Measurements from ENCODE around the gene GSTT2B.
"Not testable (repeated sequence)": the region's sequence is repeated elsewhere in the genome, so short reads cannot be mapped to it uniquely, and the experiment has no call there.

The GSTT2B gene

DNA sequence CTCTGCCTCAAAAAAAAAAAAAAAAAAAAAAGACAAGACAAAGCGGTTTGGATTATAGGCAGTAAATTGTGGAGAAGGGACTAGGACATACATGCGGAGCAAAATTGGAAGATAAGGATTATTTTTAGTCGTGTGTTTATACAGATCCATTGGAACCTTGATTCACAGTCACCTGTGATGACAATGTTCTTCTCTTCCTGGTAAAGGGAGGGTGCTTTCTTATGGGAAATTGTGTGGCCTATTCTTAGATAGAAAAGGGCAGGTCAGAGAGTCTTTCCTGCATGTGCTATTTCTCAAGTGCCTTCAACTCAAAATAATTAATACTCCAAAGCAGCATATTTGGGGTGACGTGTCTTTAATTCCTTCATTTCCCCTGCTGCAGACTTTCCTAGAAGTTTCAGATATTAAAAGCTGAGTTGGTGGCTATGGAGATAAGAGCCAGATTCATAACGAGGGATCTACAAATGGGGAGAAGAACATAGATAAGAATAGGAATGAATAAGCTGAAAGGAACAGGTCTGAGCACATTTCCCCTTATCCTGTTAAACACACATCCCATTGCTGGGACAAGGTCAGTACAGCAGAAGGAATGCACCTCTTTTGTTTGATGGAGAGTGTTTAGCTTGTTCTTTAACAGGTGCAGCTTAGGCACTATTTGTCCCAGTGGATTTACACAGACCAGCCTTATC, 22.5 kb downstream of the GSTT2B start:
- H3K27ac ChIP-seq: no peak overlapping the region
- TF ChIP-seq, protein P1, sequence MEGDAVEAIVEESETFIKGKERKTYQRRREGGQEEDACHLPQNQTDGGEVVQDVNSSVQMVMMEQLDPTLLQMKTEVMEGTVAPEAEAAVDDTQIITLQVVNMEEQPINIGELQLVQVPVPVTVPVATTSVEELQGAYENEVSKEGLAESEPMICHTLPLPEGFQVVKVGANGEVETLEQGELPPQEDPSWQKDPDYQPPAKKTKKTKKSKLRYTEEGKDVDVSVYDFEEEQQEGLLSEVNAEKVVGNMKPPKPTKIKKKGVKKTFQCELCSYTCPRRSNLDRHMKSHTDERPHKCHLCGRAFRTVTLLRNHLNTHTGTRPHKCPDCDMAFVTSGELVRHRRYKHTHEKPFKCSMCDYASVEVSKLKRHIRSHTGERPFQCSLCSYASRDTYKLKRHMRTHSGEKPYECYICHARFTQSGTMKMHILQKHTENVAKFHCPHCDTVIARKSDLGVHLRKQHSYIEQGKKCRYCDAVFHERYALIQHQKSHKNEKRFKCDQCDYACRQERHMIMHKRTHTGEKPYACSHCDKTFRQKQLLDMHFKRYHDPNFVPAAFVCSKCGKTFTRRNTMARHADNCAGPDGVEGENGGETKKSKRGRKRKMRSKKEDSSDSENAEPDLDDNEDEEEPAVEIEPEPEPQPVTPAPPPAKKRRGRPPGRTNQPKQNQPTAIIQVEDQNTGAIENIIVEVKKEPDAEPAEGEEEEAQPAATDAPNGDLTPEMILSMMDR (IDR thresholded peaks at IDR 0.05): no peak
- no peak for TF ChIP-seq ZFX (IDR thresholded peaks at IDR 0.05; ENCODE audit: borderline replicate concordance)

DNA sequence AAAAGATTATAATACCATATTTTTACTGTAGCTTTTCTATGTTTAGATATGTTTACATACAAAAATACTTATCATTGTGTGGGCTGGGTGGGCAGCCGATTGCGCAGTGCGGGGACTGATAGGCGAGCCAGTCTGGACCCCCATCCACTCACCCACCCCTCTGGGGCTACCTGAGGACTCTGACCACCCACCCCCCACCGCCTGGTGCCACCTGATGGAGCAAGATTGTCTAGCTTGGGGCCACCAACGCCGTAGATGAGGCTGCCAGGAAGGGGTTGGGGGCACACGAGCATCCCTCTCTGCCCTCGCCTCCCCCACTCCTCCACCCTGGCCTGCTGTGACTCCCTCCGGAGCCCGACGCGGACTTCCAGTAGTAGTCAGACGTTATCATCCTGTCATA, 34.4 kb downstream of the GSTT2B start:
- TF ChIP-seq, protein P1 (IDR thresholded peaks at IDR 0.05): no peak
- TF ChIP-seq ZFX (IDR thresholded peaks at IDR 0.05; ENCODE audit: borderline replicate concordance): no peak
- H3K27ac ChIP-seq: no peak overlapping the region

DNA sequence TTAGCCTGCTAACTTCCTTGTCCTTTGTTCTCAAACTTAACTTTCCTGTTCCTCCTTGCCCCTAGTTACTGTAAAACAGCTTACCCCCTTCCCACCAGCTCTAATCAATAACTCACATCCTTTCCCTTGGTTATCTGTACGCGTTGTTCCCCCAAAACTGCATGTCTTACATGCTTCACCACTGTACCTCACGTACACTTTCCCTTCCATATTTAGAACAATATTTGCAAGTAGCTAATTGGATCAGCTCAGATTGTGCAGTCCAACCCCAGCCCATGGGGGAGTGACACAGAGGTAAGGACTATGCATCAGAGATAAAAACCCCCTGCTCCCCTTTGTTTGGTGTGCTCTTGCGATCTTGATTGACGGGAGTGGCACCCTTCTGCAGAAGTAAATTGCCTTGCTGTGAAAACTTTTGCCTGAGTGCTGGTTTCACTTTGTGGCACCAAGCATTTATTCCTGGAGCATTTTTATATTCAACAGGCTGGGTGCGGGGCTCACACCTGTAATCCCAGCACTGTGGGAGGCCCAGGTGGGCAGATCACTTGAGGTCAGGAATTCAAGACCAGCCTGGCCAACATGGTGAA, 35.9 kb downstream of the GSTT2B start:
- TF ChIP-seq, protein P1 (IDR thresholded peaks at IDR 0.05): no peak
- no peak for TF ChIP-seq ZFX (IDR thresholded peaks at IDR 0.05; ENCODE audit: borderline replicate concordance)
- H3K27ac ChIP-seq: no peak overlapping the region

DNA sequence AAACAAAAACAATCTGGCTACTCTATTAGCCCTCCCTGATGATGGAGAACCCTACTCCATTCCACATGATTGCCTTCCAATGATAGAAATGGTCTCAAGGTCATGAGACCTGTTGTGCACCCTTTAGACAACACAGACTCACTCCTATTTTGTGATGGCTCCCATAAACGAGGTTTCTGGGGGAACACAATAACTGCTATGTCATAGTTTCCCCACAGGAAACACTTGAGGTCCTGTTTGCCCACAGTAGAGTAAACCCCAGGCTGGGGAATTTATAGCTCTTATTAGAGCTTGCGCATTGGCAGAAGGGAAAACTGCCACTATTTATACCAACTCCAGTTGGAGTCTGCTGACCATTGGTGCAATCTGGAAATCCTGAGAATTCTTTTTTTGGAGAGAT, 38.1 kb downstream of the GSTT2B start:
- 0 out of 2 replicates have a peak overlapping the region, but pooled peaks have one; percentile 13 for H3K27ac ChIP-seq
- TF ChIP-seq ZFX (IDR thresholded peaks at IDR 0.05; ENCODE audit: borderline replicate concordance): no peak
- TF ChIP-seq, protein P1 (IDR thresholded peaks at IDR 0.05): no peak

DNA sequence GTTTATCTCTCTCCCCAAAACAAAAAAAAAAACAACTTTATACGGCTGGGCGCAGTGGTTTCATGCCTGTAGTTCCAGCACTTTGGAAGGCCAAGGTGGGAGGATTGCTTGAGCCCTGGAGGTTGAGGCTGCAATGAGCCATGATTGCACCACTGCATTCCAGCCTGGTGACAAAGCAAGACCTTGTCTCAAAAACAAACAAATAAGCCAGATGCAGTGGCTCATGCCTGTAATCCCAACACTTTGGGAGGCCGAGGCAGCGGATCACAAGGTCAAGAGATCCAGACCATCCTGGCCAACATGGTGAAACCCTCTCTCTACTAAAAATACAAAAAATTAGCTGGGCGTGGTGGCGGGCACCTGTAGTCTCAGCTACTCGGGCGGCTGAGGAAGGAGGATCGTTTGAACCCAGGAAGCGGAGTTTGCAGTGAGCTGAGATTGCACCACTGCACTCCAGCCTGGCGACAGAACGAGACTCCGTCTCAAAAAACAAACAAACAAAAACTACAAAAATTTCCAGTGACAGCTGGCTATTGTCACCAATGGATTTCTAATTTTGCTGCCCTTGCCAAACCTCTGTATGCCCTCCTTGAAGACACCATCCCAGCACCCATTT, 39.3 kb downstream of the GSTT2B start:
- peak overlapping the region; percentile 13; the same call in 1 of the 2 replicates for H3K27ac ChIP-seq

DNA sequence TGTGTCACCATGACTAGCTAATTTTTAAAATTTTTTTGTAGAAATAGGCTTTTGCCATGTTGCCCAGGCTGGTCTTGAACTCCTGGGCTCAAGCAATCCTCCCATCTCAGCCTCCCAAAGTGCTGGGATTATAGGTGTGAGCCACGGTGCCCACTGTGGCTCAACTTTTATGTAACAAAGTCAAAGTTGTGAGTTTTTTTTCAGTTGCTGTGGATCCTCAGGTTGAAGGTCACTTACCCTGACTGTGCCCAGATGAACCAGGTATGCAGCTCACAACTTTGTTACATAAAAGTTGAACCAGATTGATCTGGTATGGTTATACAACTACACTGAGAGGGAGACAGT, 40.8 kb downstream of the GSTT2B start:
- H3K27ac ChIP-seq: not testable (repeated sequence)

DNA sequence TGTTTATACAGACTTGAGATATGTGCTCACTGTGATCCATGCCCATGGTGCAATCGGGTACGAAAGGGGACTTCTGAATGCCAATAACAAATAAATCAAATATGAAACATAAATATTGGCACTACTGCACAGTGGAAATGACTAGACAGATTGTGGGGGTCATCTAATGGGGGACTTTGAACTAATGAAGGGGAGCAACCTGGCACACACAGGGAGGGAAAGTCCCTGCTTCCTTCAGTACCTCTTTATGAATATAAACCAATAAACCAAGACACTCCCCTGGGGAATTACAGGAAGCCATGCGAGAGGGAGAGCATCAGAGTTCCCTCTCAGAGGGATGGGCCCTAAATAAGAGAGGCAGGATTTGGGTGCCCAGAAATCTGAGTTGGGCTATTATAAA, 45.7 kb downstream of the GSTT2B start:
- peak overlapping the region; percentile 84 for H3K27ac ChIP-seq
- no peak for TF ChIP-seq ZFX (IDR thresholded peaks at IDR 0.05; ENCODE audit: borderline replicate concordance)
- TF ChIP-seq, protein P1 (IDR thresholded peaks at IDR 0.05): no peak

DNA sequence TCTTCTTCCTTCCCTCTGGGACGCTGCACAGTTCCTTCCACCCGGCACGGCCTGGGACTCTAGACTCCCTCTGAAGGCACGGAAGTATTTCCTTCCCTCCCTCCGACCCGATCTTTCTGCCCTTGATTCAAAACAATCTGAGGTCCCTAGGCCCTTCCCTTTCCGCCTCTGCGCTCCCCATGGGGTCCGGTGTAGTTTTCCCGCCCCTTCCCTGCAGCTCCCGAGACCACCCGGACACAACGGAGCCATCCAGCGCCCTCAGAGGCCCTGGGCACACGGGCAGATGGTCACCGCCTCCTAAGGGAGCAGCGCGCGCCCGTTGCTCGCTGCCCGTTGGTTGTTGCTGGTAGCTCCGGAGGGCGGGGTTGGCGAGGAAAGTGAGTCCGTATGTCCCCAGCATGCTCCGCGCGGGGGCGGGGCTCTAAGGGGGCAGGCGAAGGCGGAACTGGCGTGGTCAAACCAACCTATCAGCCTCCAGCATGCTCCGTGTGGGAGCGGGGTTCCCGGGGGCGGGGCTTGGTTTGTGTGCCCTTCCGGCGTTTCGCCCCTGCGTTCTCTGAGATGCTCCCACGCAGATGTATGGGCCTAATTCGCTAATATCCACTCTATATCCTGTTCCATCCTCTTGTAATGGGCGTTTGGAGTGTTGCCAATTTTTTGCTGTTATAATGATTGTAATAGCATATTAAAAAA, 47.2 kb downstream of the GSTT2B start:
- no peak for TF ChIP-seq ZFX (IDR thresholded peaks at IDR 0.05; ENCODE audit: borderline replicate concordance)
- TF ChIP-seq, protein P1 (IDR thresholded peaks at IDR 0.05): no peak
- H3K27ac ChIP-seq: peak overlapping the region; percentile 84
